OCI-LY1 (cell line): ENCODE measurements around the gene OPRM1.

Experiments
- H2AFZ ChIP-seq: fragments of 200-600 bp; sonication (generic), shearing (Covaris generic); 2 replicates; pipeline ENCODE4 v1.6.0; 2014; ENCODE audit warnings: antibody characterized with exemption, mild to moderate bottlenecking, low read length
- H3F3A ChIP-seq: fragments of 200-600 bp; sonication (generic), shearing (Covaris generic); 2 replicates; pipeline ENCODE4 v1.6.0; 2014; ENCODE audit warnings: mild to moderate bottlenecking, antibody characterized with exemption, low read length, moderate library complexity; ENCODE audit not compliant: insufficient read depth
- H3K27ac ChIP-seq: fragments of 200-600 bp; sonication (generic); 2 replicates; pipeline ENCODE4 v1.5.1; 2014; ENCODE audit warnings: low read length, mixed run types, mild to moderate bottlenecking, low read depth; ENCODE audit not compliant: poor library complexity, severe bottlenecking
- H3K27me3 ChIP-seq: fragments of 200-600 bp; sonication (generic); 2 replicates; pipeline ENCODE4 v1.6.0; 2014; ENCODE audit warnings: antibody characterized with exemption, mild to moderate bottlenecking, low read length, moderate library complexity; ENCODE audit not compliant: insufficient read depth
- H3K36me3 ChIP-seq: fragments of 200-600 bp; sonication (generic); 2 replicates; pipeline ENCODE4 v1.6.1; 2014; ENCODE audit warnings: mild to moderate bottlenecking, antibody characterized with exemption, low read length, moderate library complexity, mixed read lengths; ENCODE audit not compliant: insufficient read depth
- H3K4me1 ChIP-seq: fragments of 200-600 bp; sonication (generic); 2 replicates; pipeline ENCODE4 v1.5.1; 2014; ENCODE audit warnings: mild to moderate bottlenecking, low read length, moderate library complexity; ENCODE audit not compliant: insufficient read depth, severe bottlenecking
- H3K4me2 ChIP-seq: fragments of 200-600 bp; sonication (generic), shearing (Covaris generic); 2 replicates; pipeline ENCODE4 v1.6.1; 2014; ENCODE audit warnings: low read length
- H3K4me3 ChIP-seq: fragments of 200-600 bp; sonication (generic); 2 replicates; pipeline ENCODE4 v1.5.1; 2014; ENCODE audit warnings: low read length, low read depth, mild to moderate bottlenecking, mixed read lengths; ENCODE audit not compliant: poor library complexity, severe bottlenecking
- H3K79me2 ChIP-seq: fragments of 200-600 bp; shearing (Covaris generic); 2 replicates; pipeline ENCODE4 v1.6.1; 2016; ENCODE audit warnings: mixed run types, low read length, mixed read lengths; ENCODE audit not compliant: insufficient read depth
- H3K9ac ChIP-seq: fragments of 200-600 bp; sonication (generic), shearing (Covaris generic); 2 replicates; pipeline ENCODE4 v1.6.1; 2014; ENCODE audit warnings: mild to moderate bottlenecking, low read length, mixed read lengths
- H3K9me2 ChIP-seq: fragments of 200-600 bp; sonication (generic), shearing (Covaris generic); 2 replicates; pipeline ENCODE4 v1.6.1; 2014; ENCODE audit warnings: low read depth, mild to moderate bottlenecking, low read length, mixed read lengths
- H3K9me3 ChIP-seq: fragments of 200-600 bp; shearing (Covaris generic); 2 replicates; pipeline ENCODE4 v1.6.1; 2014; ENCODE audit warnings: low read length, mixed read lengths
- H4K20me1 ChIP-seq: fragments of 200-600 bp; sonication (generic), shearing (Covaris generic); 2 replicates; pipeline ENCODE4 v1.6.0; 2016; ENCODE audit warnings: mild to moderate bottlenecking, low read length; ENCODE audit not compliant: insufficient read depth
- CTCF ChIP-seq: fragments of 200-600 bp; sonication (generic), shearing (Covaris generic); IDR thresholded peaks from 2 replicates; pipeline ENCODE4 v1.5.1; 2017; ENCODE audit warnings: mild to moderate bottlenecking, antibody characterized with exemption, low read length, moderate library complexity, mixed read lengths
- EZH2 ChIP-seq: fragments of 200-600 bp; sonication (generic), shearing (Covaris generic); IDR thresholded peaks from 2 replicates; pipeline ENCODE4 v1.8.0; 2017; ENCODE audit warnings: borderline replicate concordance, mixed run types, mild to moderate bottlenecking, antibody characterized with exemption, low read length, moderate library complexity, mixed read lengths

Gene OPRM1

GRCh38 chr6:154157082-154157481 is 118.0 kb downstream of the OPRM1 start:
- Histone ChIP-seq H3K4me1 (no peaks in the 10 kb centered on the region), H3K79me2 (no peaks in the 10 kb centered on the region), H3K27me3 (no peaks in the 10 kb centered on the region), H3K4me2 (no peak overlapping the region), H3K27ac (no peak overlapping the region), H3K9ac (no peak overlapping the region), H3K9me2 (no peaks in the 10 kb centered on the region), H3K4me3 (no peak overlapping the region), H3K36me3 (no peaks in the 10 kb centered on the region), H3K9me3 (0 out of 2 replicates have a peak, but pooled peaks cover 2% of the 10 kb centered on the region), H2AFZ (no peak overlapping the region), H4K20me1 (no peaks in the 10 kb centered on the region), H3F3A (no peaks in the 10 kb centered on the region)
- TF ChIP-seq EZH2 (no peak), CTCF (no peak)

GRCh38 chr6:154157706-154158105 is 118.7 kb downstream of the OPRM1 start:
- H4K20me1 ChIP-seq, result no peaks in the 10 kb centered on the region
- no peaks in the 10 kb centered on the region for H3K27me3 ChIP-seq
- 0 out of 2 replicates have a peak, but pooled peaks cover 2% of the 10 kb centered on the region for H3K9me3 ChIP-seq
- no peak overlapping the region for H3K9ac ChIP-seq
- no peaks in the 10 kb centered on the region for H3K36me3 ChIP-seq
- H3K4me2 ChIP-seq, result no peak overlapping the region
- no peak overlapping the region for H2AFZ ChIP-seq
- no peaks in the 10 kb centered on the region for H3K4me1 ChIP-seq
- H3K4me3 ChIP-seq, result no peak overlapping the region
- H3K27ac ChIP-seq, result no peak overlapping the region
- H3K9me2 ChIP-seq, result no peaks in the 10 kb centered on the region
- TF ChIP-seq CTCF (no peak), EZH2 (no peak)
- H3F3A ChIP-seq, result no peaks in the 10 kb centered on the region
- H3K79me2 ChIP-seq, result no peaks in the 10 kb centered on the region

DNA sequence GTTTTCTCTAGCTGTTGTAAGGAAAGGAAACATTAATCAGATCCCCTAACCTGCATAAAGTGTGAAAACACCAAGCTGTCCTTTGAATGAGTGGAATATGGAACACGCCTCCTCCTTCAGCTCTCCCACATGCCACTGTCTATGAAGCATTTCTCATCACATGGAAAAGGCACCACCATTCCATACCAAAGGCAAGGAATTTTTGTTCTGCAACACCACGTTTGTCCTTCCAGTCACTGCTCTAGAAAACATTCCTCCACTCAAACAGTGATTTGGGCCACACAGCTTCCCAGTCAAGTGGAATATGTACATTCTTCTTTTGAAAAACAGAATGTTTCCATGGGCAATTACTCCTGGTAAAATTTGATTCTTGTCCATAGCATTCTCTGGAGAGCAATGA is 120.1 kb downstream of the OPRM1 start:
- no peak overlapping the region for H3K27ac ChIP-seq
- H3K4me1 ChIP-seq, result no peaks in the 10 kb centered on the region
- no peak for TF ChIP-seq EZH2
- TF ChIP-seq CTCF, result no peak

More for the DNA sequence above, 120.1 kb downstream of the OPRM1 start:
- Histone ChIP-seq H3K4me2 (no peak overlapping the region), H3K36me3 (no peaks in the 10 kb centered on the region), H3F3A (no peaks in the 10 kb centered on the region), H3K9me3 (0 out of 2 replicates have a peak, but pooled peaks cover 2% of the 10 kb centered on the region), H3K27me3 (no peaks in the 10 kb centered on the region), H3K4me3 (no peak overlapping the region), H3K9me2 (no peaks in the 10 kb centered on the region), H3K9ac (no peak overlapping the region), H3K79me2 (no peaks in the 10 kb centered on the region), H2AFZ (no peak overlapping the region), H4K20me1 (no peaks in the 10 kb centered on the region)
